Measurements from ENCODE around the gene LGALS3BP. TPM values are rescaled to one million over a fixed set of nuclear protein-coding genes. Genes with fewer than 3 reads are reported as not detected.

The LGALS3BP gene
- total RNA-seq, 2 experiments from 2014 or later, result 0.88 to 1.7 TPM

DNA sequence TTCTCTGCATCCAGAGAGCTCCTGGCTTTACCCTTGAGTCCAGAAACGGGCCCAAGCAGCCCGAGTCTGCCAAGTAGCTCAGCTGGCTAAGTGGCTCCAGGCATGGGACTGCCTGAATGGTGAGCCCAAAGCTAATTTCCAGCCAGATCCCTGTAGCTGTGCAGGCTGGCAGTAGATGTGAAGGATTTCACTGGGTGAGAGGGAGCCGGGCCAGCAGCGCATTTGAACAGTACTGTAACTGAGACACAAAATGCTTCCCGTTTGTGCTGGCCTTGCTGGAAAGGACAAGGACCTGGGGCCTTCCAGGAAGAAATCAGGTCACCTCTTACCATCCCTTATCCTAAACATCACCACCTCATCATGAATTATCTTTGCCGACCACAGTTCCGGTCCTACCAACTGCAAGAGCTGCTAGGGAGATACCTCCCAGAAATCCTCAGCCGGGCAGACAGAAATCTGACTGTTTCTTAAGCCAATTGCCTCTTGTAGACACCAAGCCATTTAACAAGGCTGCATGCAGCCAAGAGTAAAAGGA, 58.2 kb downstream of the LGALS3BP start:
- intact Hi-C loops (cut with micrococcal nuclease; ENCODE audit: unreplicated experiment), result no loop called here
- POLR2A ChIA-PET, result no interaction called here
- DNase-seq (ENCODE audit: low spot score), result no peak
- Histone ChIP-seq H3K79me2 (ENCODE audit: insufficient read depth, low read depth, low read length) (no peaks in the 10 kb centered on the region), H3K9me2 (ENCODE audit: insufficient read depth, low read length) (no peaks in the 10 kb centered on the region), H3K36me3 (ENCODE audit: insufficient read depth, low read length) (no peaks in the 10 kb centered on the region), H4K20me1 (ENCODE audit: insufficient read depth, low read length) (no peaks in the 10 kb centered on the region), H3K4me1 (ENCODE audit: insufficient read depth, low read length, poor library complexity, severe bottlenecking) (peaks cover 9% of the 10 kb centered on the region), H3K4me3 (ENCODE audit: low read depth, low read length, poor library complexity, severe bottlenecking) (no peak overlapping the region), H3K4me2 (ENCODE audit: low read length) (no peak overlapping the region), H3K27ac (ENCODE audit: low read depth, low read length, poor library complexity, severe bottlenecking) (no peak overlapping the region), H2AFZ (ENCODE audit: low read length) (no peak overlapping the region), H3K9me3 (ENCODE audit: low read length) (no peaks in the 10 kb centered on the region)
- BruUV-seq (replicated peaks), result no TSS peak
- no peak for TF ChIP-seq EZH2phosphoT487 (IDR thresholded peaks at IDR 0.05; ENCODE audit: borderline replicate concordance, low read depth, low read length)
- TF ChIP-seq, protein P1, sequence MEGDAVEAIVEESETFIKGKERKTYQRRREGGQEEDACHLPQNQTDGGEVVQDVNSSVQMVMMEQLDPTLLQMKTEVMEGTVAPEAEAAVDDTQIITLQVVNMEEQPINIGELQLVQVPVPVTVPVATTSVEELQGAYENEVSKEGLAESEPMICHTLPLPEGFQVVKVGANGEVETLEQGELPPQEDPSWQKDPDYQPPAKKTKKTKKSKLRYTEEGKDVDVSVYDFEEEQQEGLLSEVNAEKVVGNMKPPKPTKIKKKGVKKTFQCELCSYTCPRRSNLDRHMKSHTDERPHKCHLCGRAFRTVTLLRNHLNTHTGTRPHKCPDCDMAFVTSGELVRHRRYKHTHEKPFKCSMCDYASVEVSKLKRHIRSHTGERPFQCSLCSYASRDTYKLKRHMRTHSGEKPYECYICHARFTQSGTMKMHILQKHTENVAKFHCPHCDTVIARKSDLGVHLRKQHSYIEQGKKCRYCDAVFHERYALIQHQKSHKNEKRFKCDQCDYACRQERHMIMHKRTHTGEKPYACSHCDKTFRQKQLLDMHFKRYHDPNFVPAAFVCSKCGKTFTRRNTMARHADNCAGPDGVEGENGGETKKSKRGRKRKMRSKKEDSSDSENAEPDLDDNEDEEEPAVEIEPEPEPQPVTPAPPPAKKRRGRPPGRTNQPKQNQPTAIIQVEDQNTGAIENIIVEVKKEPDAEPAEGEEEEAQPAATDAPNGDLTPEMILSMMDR (conservative IDR thresholded peaks at IDR 0.05; ENCODE audit: low read length), result no peak
- CTCF ChIA-PET (ENCODE audit: unreplicated experiment), result no interaction called here

Other genes with a start within 250 kb of the LGALS3BP start
- gene CYTH1, start 197.7 kb downstream of the LGALS3BP start, total RNA-seq (2014; rRNA removed; shearing (Covaris generic)), result 73.0 and 88.1 TPM in 2 replicates
- gene CYTH1, start 197.7 kb downstream of the LGALS3BP start, total RNA-seq (2022), result 148 and 156 TPM in 2 replicates
- 46.6 and 47.2 TPM in 2 replicates for gene USP36, start 139.1 kb downstream of the LGALS3BP start, total RNA-seq (2014; rRNA removed; shearing (Covaris generic))
- 113 and 144 TPM in 2 replicates for gene USP36, start 139.1 kb downstream of the LGALS3BP start, total RNA-seq (2022)
- gene CEP295NL, start 76.7 kb downstream of the LGALS3BP start, total RNA-seq (2014; rRNA removed; shearing (Covaris generic)), result not detected in 2 replicates
- gene CEP295NL, start 76.7 kb downstream of the LGALS3BP start, total RNA-seq (2022), result not detected in 2 replicates
- 0.54 and 0.57 TPM in 2 replicates for gene TIMP2, start 54.5 kb downstream of the LGALS3BP start, total RNA-seq (2014; rRNA removed; shearing (Covaris generic))
- not detected in 2 replicates for gene TIMP2, start 54.5 kb downstream of the LGALS3BP start, total RNA-seq (2022)
- 36.3 and 37.2 TPM in 2 replicates for gene CANT1, start 29.8 kb upstream of the LGALS3BP start, total RNA-seq (2014; rRNA removed; shearing (Covaris generic))
- gene CANT1, start 29.8 kb upstream of the LGALS3BP start, total RNA-seq (2022), result 51.7 and 60.5 TPM in 2 replicates
- not detected in 2 replicates for gene C1QTNF1, start 44.2 kb upstream of the LGALS3BP start, total RNA-seq (2014; rRNA removed; shearing (Covaris generic))
- gene C1QTNF1, start 44.2 kb upstream of the LGALS3BP start, total RNA-seq (2022), result not detected in 2 replicates
- 8.4 and 13.9 TPM in 2 replicates for gene ENGASE, start 94.9 kb upstream of the LGALS3BP start, total RNA-seq (2014; rRNA removed; shearing (Covaris generic))
- 31.4 and 35.1 TPM in 2 replicates for gene ENGASE, start 94.9 kb upstream of the LGALS3BP start, total RNA-seq (2022)

Measured in OCI-LY7 (cell line).